Erythroblast (primary cell): Measurements from ENCODE around the gene TBC1D24.

Source experiments
- GATA1 ChIP-seq: IDR thresholded peaks from 2 replicates; pipeline ENCODE4 v1.6.1; 2011; ENCODE audit warnings: low read depth, mild to moderate bottlenecking, control low read depth, low read length, moderate library complexity
- POLR2A ChIP-seq: IDR thresholded peaks from 2 replicates; pipeline ENCODE4 v1.6.1; 2011; ENCODE audit warnings: mild to moderate bottlenecking, low read length

GRCh38 chr16:2482708-2483534, 8.0 kb downstream of the TBC1D24 start:
- TF ChIP-seq POLR2A (no peak), GATA1 (no peak)
